Measurements from ENCODE around the gene TCP10L. TPM values are rescaled to one million over a fixed set of nuclear protein-coding genes. Genes with fewer than 3 reads are reported as not detected.

TCP10L gene
- total RNA-seq, 2 donors from 2014 or later = 0.74 to 1.2 TPM

DNA sequence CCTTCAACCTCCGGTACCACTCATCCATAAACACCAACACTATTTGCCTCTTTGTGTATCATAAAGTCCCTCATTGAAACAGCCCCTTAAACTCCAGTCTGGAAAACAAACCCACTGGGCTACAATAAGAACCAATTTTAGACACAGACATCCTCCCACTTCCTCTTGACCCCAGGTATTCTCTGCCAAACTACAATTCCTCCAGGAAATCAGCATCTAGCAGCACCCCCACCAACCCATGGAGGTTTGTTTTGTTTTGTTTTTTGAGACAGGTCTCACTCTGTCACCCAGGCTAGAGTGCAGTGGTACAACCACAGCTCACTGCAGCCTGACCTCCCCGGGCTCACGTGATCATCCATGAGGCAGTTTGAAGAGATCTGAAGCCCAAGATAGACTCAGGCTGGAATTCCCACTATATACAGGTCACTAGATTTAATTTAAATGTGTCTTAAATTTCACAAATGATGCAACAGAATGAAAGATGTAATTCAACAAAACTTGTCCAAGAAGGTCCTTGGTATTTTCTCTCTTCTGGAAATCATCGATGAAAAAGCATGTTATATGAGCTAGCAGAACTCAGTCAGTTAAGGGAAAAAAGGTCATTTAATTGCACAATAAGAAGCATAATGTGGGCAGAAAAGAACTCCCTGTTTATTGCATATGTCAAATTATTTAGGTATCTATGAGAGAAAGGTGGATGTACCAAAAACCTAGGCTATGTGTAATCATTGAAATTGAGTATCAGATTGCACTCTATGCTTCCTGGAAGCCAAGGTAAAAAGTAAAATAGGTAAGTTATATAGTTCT, 30.3 kb downstream of the TCP10L start:
- Histone ChIP-seq H3K4me3 (no peak overlapping the region), H3K9me3 (no peaks in the 10 kb centered on the region), H3K4me1 (no peaks in the 10 kb centered on the region), H3K27ac (no peak overlapping the region), H3K9ac (ENCODE audit: low read depth in 2 of 2, low read length in 2 of 2) (no peak overlapping the region), H3K27me3 (no peaks in the 10 kb centered on the region), H3K36me3 (no peaks in the 10 kb centered on the region)
- no peak for TF ChIP-seq CTCF (IDR thresholded peaks at IDR 0.05)
- no peak for DNase-seq
- intact Hi-C loops (cut with DNase I) = no loop called here

DNA sequence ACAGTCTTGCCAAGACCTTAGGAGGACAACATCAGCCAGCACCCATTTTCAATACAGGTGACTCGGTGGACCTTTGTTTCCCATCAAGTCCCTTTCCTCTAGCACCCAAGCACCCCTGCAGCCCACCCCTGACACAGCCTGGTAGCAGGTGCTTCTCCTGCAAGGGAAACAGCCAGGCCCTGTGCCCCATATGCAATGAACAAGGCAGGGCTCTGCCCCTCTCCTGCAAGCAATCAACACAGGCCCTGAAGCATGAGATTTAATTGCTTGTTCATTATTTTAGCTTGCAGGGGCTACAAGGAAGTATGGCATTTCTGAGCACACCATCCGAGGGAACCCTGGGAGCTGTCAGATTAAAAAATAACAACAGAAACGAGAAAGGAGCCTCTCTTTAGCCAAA, 35.4 kb downstream of the TCP10L start:
- no peak for DNase-seq
- H3K4me1 ChIP-seq = no peaks in the 10 kb centered on the region
- intact Hi-C loops (cut with DNase I) = no loop called here
- TF ChIP-seq CTCF (IDR thresholded peaks at IDR 0.05) = no peak
- H3K4me3 ChIP-seq = no peak overlapping the region
- no peak overlapping the region for H3K27ac ChIP-seq
- H3K9me3 ChIP-seq = no peaks in the 10 kb centered on the region
- H3K36me3 ChIP-seq = no peaks in the 10 kb centered on the region
- H3K27me3 ChIP-seq = no peaks in the 10 kb centered on the region
- H3K9ac ChIP-seq (ENCODE audit: low read depth in 2 of 2, low read length in 2 of 2) = no peak overlapping the region

- no peaks in the 10 kb centered on the region for H3K4me1 ChIP-seq
- intact Hi-C loops (cut with DNase I) = no loop called here
- TF ChIP-seq CTCF (IDR thresholded peaks at IDR 0.05) = no peak
- no peaks in the 10 kb centered on the region for H3K9me3 ChIP-seq
- H3K36me3 ChIP-seq = no peaks in the 10 kb centered on the region
- no peak overlapping the region for H3K9ac ChIP-seq (ENCODE audit: low read depth in 2 of 2, low read length in 2 of 2)
- no peak overlapping the region for H3K4me3 ChIP-seq
- H3K27ac ChIP-seq = no peak overlapping the region
- H3K27me3 ChIP-seq = no peaks in the 10 kb centered on the region
- DNase-seq = no peak
Observed at GRCh38 chr21:32549440-32549839, 35.9 kb downstream of the TCP10L start.

GRCh38 chr21:32548978-32549377, 36.3 kb downstream of the TCP10L start:
- TF ChIP-seq CTCF (IDR thresholded peaks at IDR 0.05) = no peak
- no peaks in the 10 kb centered on the region for H3K9me3 ChIP-seq
- intact Hi-C loops (cut with DNase I) = no loop called here

DNA sequence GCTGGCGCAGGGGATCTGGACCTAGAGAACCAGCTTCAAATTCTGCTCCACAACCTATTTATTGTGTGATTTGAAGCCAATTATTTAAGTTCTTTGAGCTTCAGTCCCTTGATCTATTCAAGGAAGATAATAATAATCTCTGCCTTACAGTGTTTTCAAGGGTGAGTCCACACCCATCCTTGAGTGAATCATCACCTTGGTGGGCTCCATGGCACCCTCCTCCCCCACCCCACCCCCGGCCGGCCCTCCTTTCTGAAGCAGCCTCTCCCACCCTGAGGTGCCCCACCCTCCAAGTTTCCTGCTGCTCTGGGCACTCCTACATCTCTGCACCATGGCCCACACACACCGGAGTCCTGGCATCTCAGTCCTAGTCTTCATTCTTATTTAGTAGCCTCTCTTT, 38.3 kb downstream of the TCP10L start:
- Histone ChIP-seq H3K4me3 (no peak overlapping the region), H3K36me3 (no peaks in the 10 kb centered on the region), H3K4me1 (no peaks in the 10 kb centered on the region), H3K9me3 (no peaks in the 10 kb centered on the region), H3K27ac (no peak overlapping the region), H3K9ac (ENCODE audit: low read depth in 2 of 2, low read length in 2 of 2) (no peak overlapping the region), H3K27me3 (no peaks in the 10 kb centered on the region)
- intact Hi-C loops (cut with DNase I) = no loop called here
- no peak for TF ChIP-seq CTCF (IDR thresholded peaks at IDR 0.05)
- no peak for DNase-seq

More at GRCh38 chr21:32548978-32549377, 36.3 kb downstream of the TCP10L start:
- H3K4me1 ChIP-seq = no peaks in the 10 kb centered on the region
- DNase-seq = no peak
- no peak overlapping the region for H3K27ac ChIP-seq
- no peaks in the 10 kb centered on the region for H3K27me3 ChIP-seq
- no peaks in the 10 kb centered on the region for H3K36me3 ChIP-seq
- no peak overlapping the region for H3K9ac ChIP-seq (ENCODE audit: low read depth in 2 of 2, low read length in 2 of 2)
- H3K4me3 ChIP-seq = no peak overlapping the region

Data from colonic mucosa (tissue), 4 donors.